GM15510 (cell line): ENCODE measurements around the gene IGFBP6.

Experiments used
- POLR2A ChIP-seq: IDR thresholded peaks from 3 replicates; pipeline ENCODE4 v1.6.1; 2011; ENCODE audit warnings: borderline replicate concordance; ENCODE audit not compliant: insufficient read length; ENCODE audit errors: extremely low read depth

The IGFBP6 gene

GRCh38 chr12:53055471-53056266 lies 41.8 kb upstream of the IGFBP6 start:
- no peak for TF ChIP-seq POLR2A

- TF ChIP-seq POLR2A: no peak
Measured at GRCh38 chr12:53056296-53056695, 41.2 kb upstream of the IGFBP6 start.

- TF ChIP-seq POLR2A: no peak
Measured at GRCh38 chr12:53056901-53057300, 40.6 kb upstream of the IGFBP6 start.

GRCh38 chr12:53057816-53058500 lies 39.5 kb upstream of the IGFBP6 start:
- no peak for TF ChIP-seq POLR2A

- TF ChIP-seq POLR2A: no peak
Measured at GRCh38 chr12:53058674-53059433, 38.6 kb upstream of the IGFBP6 start.

GRCh38 chr12:53059434-53060063 lies 37.9 kb upstream of the IGFBP6 start:
- TF ChIP-seq POLR2A: no peak

- TF ChIP-seq POLR2A: no peak
Measured at GRCh38 chr12:53060064-53060720, 37.3 kb upstream of the IGFBP6 start.

- TF ChIP-seq POLR2A: no peak
Measured at GRCh38 chr12:53060721-53061276, 36.7 kb upstream of the IGFBP6 start.

- TF ChIP-seq POLR2A: no peak
Measured at GRCh38 chr12:53061404-53062010, 36.0 kb upstream of the IGFBP6 start.

GRCh38 chr12:53062011-53062961 lies 35.2 kb upstream of the IGFBP6 start:
- no peak for TF ChIP-seq POLR2A

GRCh38 chr12:53062977-53063707 lies 34.3 kb upstream of the IGFBP6 start:
- TF ChIP-seq POLR2A: no peak
